ENCODE data around the gene ZNF525.
"Not testable (repeated sequence)": the region's sequence is repeated elsewhere in the genome, so short reads cannot be mapped to it uniquely, and the experiment has no call there.

ZNF525 gene

GRCh38 chr19:53365134-53365898 lies at the start of gene ZNF525:
ZNF525 (plus strand) TSS chr19:53365705; CDS start chr19:53372282, 6,577 bp downstream.
- DNase-seq = peak; percentile 95

GRCh38 chr19:53328967-53329366 lies 36.5 kb upstream of the ZNF525 start:
- DNase-seq = no peak

- DNase-seq = no peak
Observed at GRCh38 chr19:53332484-53332883, 33.0 kb upstream of the ZNF525 start.

GRCh38 chr19:53333066-53333462 lies 32.4 kb upstream of the ZNF525 start:
- DNase-seq = no peak

- peak; percentile 97 for DNase-seq
Observed at GRCh38 chr19:53333463-53334449, 31.7 kb upstream of the ZNF525 start, which contains the start of gene ZNF845. ZNF845 (plus strand) TSS chr19:53333749; CDS start chr19:53341308, 7,559 bp downstream.

- not testable (repeated sequence) for DNase-seq
Observed at GRCh38 chr19:53344403-53344802, 21.1 kb upstream of the ZNF525 start.

- no peak for DNase-seq
Observed at GRCh38 chr19:53355739-53356138, 9.8 kb upstream of the ZNF525 start.

GRCh38 chr19:53357821-53358581 lies 7.5 kb upstream of the ZNF525 start:
- no peak for DNase-seq

GRCh38 chr19:53360056-53360455 lies 5.4 kb upstream of the ZNF525 start:
- not testable (repeated sequence) for DNase-seq

- DNase-seq = no peak
Observed at GRCh38 chr19:53365899-53366493, 491 bp downstream of the ZNF525 start.

- no peak for DNase-seq
Observed at GRCh38 chr19:53372196-53372595, 6.7 kb downstream of the ZNF525 start.

- no peak for DNase-seq
Observed at GRCh38 chr19:53374288-53374687, 8.8 kb downstream of the ZNF525 start.

GRCh38 chr19:53374743-53375142 lies 9.2 kb downstream of the ZNF525 start:
- DNase-seq = no peak

GRCh38 chr19:53381376-53381775 lies 15.9 kb downstream of the ZNF525 start:
- no peak for DNase-seq

GRCh38 chr19:53388168-53388567 lies 22.7 kb downstream of the ZNF525 start:
- DNase-seq = no peak

GRCh38 chr19:53388904-53389303 lies 23.4 kb downstream of the ZNF525 start:
- DNase-seq = no peak

- DNase-seq = no peak
Observed at GRCh38 chr19:53389571-53389970, 24.1 kb downstream of the ZNF525 start.

GRCh38 chr19:53389978-53390377 lies 24.5 kb downstream of the ZNF525 start:
- DNase-seq = no peak

GRCh38 chr19:53394522-53394973 lies 29.0 kb downstream of the ZNF525 start:
- no peak for DNase-seq

- DNase-seq = peak; percentile 95
Observed at GRCh38 chr19:53394974-53395839, 29.7 kb downstream of the ZNF525 start, which contains the start of gene ZNF765. ZNF765 (plus strand) TSS chr19:53395149; CDS start chr19:53398016, 2,867 bp downstream.
